GM12874 (cell line): Measurements from ENCODE around the gene CYP27A1.

ENCODE experiments used
- TF ChIP-seq, protein P1 (sequence below): IDR thresholded peaks from 2 replicates; pipeline ENCODE4 v1.5.1; 2011; ENCODE audit warnings: low read depth, mild to moderate bottlenecking, control low read depth, low read length, moderate library complexity; ENCODE audit not compliant: insufficient read depth

Gene CYP27A1

DNA sequence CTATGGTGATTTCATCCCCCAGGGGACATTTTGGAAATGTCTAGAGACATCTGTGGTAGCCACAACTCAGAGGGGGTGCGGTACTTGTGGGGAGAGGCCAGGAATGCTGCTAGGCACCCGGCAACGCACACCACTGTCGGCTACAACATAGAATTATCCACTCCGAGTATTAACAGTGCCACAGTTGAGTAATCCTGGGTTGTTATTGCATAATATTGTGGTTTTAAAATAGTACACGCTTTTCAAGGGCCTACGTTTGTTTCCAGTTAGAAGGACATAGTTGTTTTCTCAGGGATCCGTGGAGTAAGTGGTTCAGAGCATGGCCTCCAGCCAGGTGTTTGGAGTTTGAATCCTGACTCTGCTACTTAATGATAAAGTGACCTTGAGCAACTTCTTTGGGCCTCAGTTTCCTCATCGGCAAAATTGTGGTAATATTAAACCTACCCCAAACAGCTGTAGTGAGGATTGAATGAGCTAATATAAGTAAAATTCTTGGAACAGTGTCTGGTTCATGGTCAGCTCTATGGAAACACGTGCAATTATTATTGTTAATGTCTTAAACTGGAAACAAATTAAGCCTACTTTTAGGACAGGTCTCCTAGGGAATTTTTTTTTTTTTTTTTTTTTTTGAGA, 24.5 kb downstream of the CYP27A1 start:
- TF ChIP-seq, protein P1, sequence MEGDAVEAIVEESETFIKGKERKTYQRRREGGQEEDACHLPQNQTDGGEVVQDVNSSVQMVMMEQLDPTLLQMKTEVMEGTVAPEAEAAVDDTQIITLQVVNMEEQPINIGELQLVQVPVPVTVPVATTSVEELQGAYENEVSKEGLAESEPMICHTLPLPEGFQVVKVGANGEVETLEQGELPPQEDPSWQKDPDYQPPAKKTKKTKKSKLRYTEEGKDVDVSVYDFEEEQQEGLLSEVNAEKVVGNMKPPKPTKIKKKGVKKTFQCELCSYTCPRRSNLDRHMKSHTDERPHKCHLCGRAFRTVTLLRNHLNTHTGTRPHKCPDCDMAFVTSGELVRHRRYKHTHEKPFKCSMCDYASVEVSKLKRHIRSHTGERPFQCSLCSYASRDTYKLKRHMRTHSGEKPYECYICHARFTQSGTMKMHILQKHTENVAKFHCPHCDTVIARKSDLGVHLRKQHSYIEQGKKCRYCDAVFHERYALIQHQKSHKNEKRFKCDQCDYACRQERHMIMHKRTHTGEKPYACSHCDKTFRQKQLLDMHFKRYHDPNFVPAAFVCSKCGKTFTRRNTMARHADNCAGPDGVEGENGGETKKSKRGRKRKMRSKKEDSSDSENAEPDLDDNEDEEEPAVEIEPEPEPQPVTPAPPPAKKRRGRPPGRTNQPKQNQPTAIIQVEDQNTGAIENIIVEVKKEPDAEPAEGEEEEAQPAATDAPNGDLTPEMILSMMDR, result no peak

DNA sequence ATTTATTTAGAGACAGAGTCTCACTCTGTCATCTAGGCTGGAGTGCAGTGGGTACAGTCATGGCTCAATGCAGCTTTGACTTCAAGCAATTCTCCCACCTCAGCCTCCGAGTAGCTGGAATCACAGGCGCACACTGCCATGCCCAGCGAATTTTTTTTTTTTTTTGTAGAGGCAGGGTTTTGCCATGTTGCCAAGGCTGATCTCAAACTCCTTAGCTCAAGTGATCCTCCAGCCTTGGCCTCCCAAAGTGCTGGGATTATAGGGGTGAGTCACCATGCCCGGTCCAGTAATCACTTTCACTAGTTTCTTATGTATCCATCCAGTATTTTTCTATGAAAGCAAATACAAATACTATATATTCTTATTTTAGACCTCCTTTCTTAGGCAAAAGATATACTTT, 25.7 kb downstream of the CYP27A1 start:
- TF ChIP-seq, protein P1, result no peak

DNA sequence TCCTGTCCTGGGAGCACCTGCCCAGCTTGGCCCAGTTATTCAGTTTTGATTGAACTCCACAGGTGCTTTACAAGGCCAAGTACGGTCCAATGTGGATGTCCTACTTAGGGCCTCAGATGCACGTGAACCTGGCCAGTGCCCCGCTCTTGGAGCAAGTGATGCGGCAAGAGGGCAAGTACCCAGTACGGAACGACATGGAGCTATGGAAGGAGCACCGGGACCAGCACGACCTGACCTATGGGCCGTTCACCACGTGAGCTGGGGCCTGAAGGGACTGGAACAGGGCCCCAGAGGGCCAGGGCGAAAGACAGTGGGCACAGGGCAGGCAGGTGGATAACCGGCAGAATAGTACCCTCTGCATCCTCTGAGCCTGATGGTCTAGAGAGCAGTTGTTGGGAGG, 27.6 kb downstream of the CYP27A1 start:
- TF ChIP-seq, protein P1, result no peak

DNA sequence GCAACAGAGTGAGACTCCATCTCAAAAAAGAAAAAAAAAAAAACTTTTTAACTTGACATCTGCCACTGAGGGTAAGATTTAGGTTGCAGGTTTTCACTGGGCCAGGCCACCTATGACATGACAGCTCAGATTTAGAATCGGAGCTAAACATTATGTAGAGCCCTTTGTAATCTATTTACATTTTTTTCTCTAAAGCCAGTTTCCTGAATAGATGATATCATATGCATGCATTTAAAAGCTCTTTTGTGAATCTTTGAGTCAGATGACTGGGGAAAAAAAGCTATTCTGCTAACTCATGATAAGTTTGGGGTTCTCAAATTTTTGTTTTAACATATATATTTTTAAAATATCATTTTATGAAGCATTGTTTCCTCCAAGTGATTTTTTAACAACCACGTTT, 28.3 kb downstream of the CYP27A1 start:
- TF ChIP-seq, protein P1, result no peak

DNA sequence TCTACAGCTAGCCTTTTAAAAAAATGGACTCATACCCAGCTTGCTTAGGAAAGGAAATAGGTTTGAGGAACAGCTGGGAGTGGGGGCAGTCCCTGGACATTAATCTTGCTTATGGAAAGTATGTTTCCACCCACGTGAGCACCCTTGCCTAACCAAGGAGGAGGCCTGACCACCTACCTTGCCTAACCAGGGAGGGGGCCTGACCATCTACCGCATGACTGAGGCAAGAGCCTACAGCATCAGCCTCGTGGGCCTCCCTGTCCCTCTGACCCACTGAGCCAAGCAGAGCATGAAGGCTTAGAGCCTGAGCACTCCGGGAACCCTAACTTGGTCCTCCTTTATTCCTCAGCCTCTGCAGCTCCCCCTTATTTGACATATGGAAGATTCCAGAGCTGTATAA, 29.4 kb downstream of the CYP27A1 start:
- TF ChIP-seq, protein P1, result no peak

DNA sequence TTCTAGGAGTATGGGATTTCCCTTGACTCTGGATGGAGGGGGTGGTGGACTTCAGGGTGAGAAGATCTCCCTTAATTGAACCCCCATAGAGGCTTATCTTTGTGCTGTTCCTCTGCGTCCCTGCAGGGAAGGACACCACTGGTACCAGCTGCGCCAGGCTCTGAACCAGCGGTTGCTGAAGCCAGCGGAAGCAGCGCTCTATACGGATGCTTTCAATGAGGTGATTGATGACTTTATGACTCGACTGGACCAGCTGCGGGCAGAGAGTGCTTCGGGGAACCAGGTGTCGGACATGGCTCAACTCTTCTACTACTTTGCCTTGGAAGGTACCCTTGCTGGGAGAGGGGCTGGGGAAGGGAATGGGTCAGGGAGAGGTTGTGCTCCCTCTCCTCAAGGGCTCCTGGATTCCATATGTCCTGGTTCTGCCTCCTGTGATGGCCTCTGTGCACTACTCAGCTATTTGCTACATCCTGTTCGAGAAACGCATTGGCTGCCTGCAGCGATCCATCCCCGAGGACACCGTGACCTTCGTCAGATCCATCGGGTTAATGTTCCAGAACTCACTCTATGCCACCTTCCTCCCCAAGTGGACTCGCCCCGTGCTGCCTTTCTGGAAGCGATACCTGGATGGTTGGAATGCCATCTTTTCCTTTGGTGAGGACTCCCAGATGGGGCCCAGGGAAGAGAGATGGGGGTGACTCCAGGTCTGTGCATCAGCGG, 30.3 kb downstream of the CYP27A1 start:
- TF ChIP-seq, protein P1, result no peak

DNA sequence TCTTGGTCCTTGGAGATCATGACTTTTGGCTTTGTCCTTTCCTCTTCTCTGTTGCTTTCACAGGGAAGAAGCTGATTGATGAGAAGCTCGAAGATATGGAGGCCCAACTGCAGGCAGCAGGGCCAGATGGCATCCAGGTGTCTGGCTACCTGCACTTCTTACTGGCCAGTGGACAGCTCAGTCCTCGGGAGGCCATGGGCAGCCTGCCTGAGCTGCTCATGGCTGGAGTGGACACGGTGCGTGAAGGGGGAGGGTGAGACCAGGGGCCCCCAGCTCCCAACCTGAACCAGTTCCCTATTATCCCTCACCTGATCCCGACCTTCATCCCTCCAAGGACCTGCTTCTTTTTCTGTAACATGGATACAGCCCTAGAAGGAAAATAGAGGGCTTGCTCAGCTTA, 30.9 kb downstream of the CYP27A1 start:
- TF ChIP-seq, protein P1, result no peak
